Activated CD8-positive, alpha-beta memory T cell treated with anti-CD3 and anti-CD28 coated beads, Interleukin-2, amount 10 ng/mL, durations not matched to agents 7 days and 5 days (primary cell): ENCODE measurements around the gene DNAH6. TPM values are rescaled to one million over a fixed set of nuclear protein-coding genes. Genes with fewer than 3 reads are reported as not detected.
"Not testable (repeated sequence)": the region's sequence is repeated elsewhere in the genome, so short reads cannot be mapped to it uniquely, and the experiment has no call there.

ENCODE experiments used
- ATAC-seq: fragments of 150-1000 bp; cut with Tn5 transposase; one replicate; pipeline ENCODE4 v1.10.0; 2021; ENCODE audit warnings: moderate library complexity
- CTCF ChIA-PET: fragments of 350-600 bp; sonication (Branson Sonifier 250); formaldehyde crosslinking; loops from one replicate; lab custom pipeline; 2021; ENCODE audit warnings: antibody characterized with exemption; lab: Charles Lee
- DNase-seq: peaks from one replicate; pipeline ENCODE4 v3.0.0-alpha.2; 2020
- H3K27ac Mint-ChIP-seq: one replicate; pipeline ENCODE4 v1.8.0; 2021; ENCODE audit warnings: mild to moderate bottlenecking, mixed read lengths
- H3K27me3 Mint-ChIP-seq: one replicate; pipeline ENCODE4 v1.8.0; 2021; ENCODE audit warnings: mixed read lengths
- H3K36me3 Mint-ChIP-seq: one replicate; pipeline ENCODE4 v1.8.0; 2021; ENCODE audit warnings: mild to moderate bottlenecking, mixed read lengths
- H3K4me1 Mint-ChIP-seq: one replicate; pipeline ENCODE4 v1.8.0; 2021; ENCODE audit warnings: mixed read lengths
- H3K4me3 Mint-ChIP-seq: one replicate; pipeline ENCODE4 v1.8.0; 2021; ENCODE audit warnings: mild to moderate bottlenecking, moderate library complexity, mixed read lengths
- H3K9me3 Mint-ChIP-seq: one replicate; pipeline ENCODE4 v1.8.0; 2022; ENCODE audit warnings: low read depth, mixed read lengths
- total RNA-seq, 2 experiments: library from RNA; stranded (reverse); gene quantifications; one replicate each; pipeline ENCODE4 v1.2.3, GENCODE V29; 2021

Gene DNAH6
- total RNA-seq, 2 experiments from 2014 or later, result 0.63 to 0.85 TPM

GRCh38 chr2:84491741-84492140, 24.6 kb upstream of the DNAH6 start:
- Mint-ChIP-seq H3K27ac (no peak overlapping the region), H3K9me3 (no peaks in the 10 kb centered on the region), H3K4me1 (peaks cover 5% of the 10 kb centered on the region), H3K36me3 (no peaks in the 10 kb centered on the region), H3K4me3 (no peak overlapping the region), H3K27me3 (no peaks in the 10 kb centered on the region)
- DNase-seq (no peak), ATAC-seq (no peak)
- CTCF ChIA-PET, result interaction anchor here (1.1 kb wide), 2 partner anchors 140 to 434 kb away, joined by 3 to 6 read pairs; no protein-coding TSS in a partner anchor

GRCh38 chr2:84492571-84492970, 23.7 kb upstream of the DNAH6 start:
- CTCF ChIA-PET, result interaction anchor here (1.1 to 1.3 kb wide), 3 partner anchors 139 to 433 kb away, joined by 3 to 6 read pairs (median 3); no protein-coding TSS in a partner anchor
- H3K36me3 Mint-ChIP-seq, result no peaks in the 10 kb centered on the region
- no peak for ATAC-seq

GRCh38 chr2:84493514-84493913, 22.8 kb upstream of the DNAH6 start:
- DNase-seq (no peak), ATAC-seq (no peak)
- Mint-ChIP-seq H3K36me3 (no peaks in the 10 kb centered on the region), H3K27ac (no peak overlapping the region), H3K27me3 (no peaks in the 10 kb centered on the region), H3K9me3 (no peaks in the 10 kb centered on the region), H3K4me3 (no peak overlapping the region), H3K4me1 (peaks cover 5% of the 10 kb centered on the region)
- CTCF ChIA-PET, result interaction anchor here (0.8 to 1.5 kb wide), 4 partner anchors 174 to 432 kb away, joined by 3 to 4 read pairs (median 3); no protein-coding TSS in a partner anchor

More at GRCh38 chr2:84492571-84492970, 23.7 kb upstream of the DNAH6 start:
- no peak for DNase-seq
- Mint-ChIP-seq H3K9me3 (no peaks in the 10 kb centered on the region), H3K4me3 (no peak overlapping the region), H3K27ac (no peak overlapping the region), H3K27me3 (no peaks in the 10 kb centered on the region), H3K4me1 (peaks cover 5% of the 10 kb centered on the region)

- CTCF ChIA-PET, result interaction anchor here (1.0 to 1.5 kb wide), 3 partner anchors 371 to 432 kb away, joined by 3 to 4 read pairs (median 3); no protein-coding TSS in a partner anchor
- Mint-ChIP-seq H3K27me3 (no peaks in the 10 kb centered on the region), H3K4me3 (no peak overlapping the region), H3K4me1 (peaks cover 5% of the 10 kb centered on the region), H3K27ac (no peak overlapping the region), H3K36me3 (no peaks in the 10 kb centered on the region), H3K9me3 (no peaks in the 10 kb centered on the region)
- DNase-seq (no peak), ATAC-seq (no peak)
Observed at GRCh38 chr2:84494070-84494469, 22.2 kb upstream of the DNAH6 start.

GRCh38 chr2:84495539-84496146, 20.7 kb upstream of the DNAH6 start:
- H3K27ac Mint-ChIP-seq, result no peak overlapping the region
- H3K27me3 Mint-ChIP-seq, result no peaks in the 10 kb centered on the region
- no peak overlapping the region for H3K4me3 Mint-ChIP-seq
- H3K4me1 Mint-ChIP-seq, result peaks cover 5% of the 10 kb centered on the region
- peak; percentile 92 for ATAC-seq
- DNase-seq, result no peak
- no peaks in the 10 kb centered on the region for H3K9me3 Mint-ChIP-seq
- no peaks in the 10 kb centered on the region for H3K36me3 Mint-ChIP-seq
- CTCF ChIA-PET, result no interaction called here

GRCh38 chr2:84496386-84496785, 19.9 kb upstream of the DNAH6 start:
- no peaks in the 10 kb centered on the region for H3K36me3 Mint-ChIP-seq
- no peaks in the 10 kb centered on the region for H3K9me3 Mint-ChIP-seq
- H3K4me1 Mint-ChIP-seq, result peaks cover 5% of the 10 kb centered on the region
- no peaks in the 10 kb centered on the region for H3K27me3 Mint-ChIP-seq
- CTCF ChIA-PET, result no interaction called here
- DNase-seq (no peak), ATAC-seq (no peak)
- no peak overlapping the region for H3K27ac Mint-ChIP-seq
- H3K4me3 Mint-ChIP-seq, result no peak overlapping the region

- Mint-ChIP-seq H3K4me3 (no peak overlapping the region), H3K9me3 (no peaks in the 10 kb centered on the region), H3K27ac (no peak overlapping the region), H3K4me1 (peaks cover 5% of the 10 kb centered on the region), H3K36me3 (no peaks in the 10 kb centered on the region), H3K27me3 (no peaks in the 10 kb centered on the region)
- CTCF ChIA-PET, result interaction anchor here (0.9 to 2.2 kb wide), 5 partner anchors 8 to 429 kb away, joined by 3 to 13 read pairs (median 3); no protein-coding TSS in a partner anchor
- no peak for ATAC-seq
- no peak for DNase-seq
Observed at GRCh38 chr2:84497285-84497684, 19.0 kb upstream of the DNAH6 start.

GRCh38 chr2:84498150-84498799, 18.0 kb upstream of the DNAH6 start:
- CTCF ChIA-PET, result interaction anchor here (0.9 to 2.2 kb wide), 4 partner anchors 9 to 428 kb away, joined by 3 to 13 read pairs (median 4); no protein-coding TSS in a partner anchor
- Mint-ChIP-seq H3K36me3 (no peaks in the 10 kb centered on the region), H3K9me3 (no peaks in the 10 kb centered on the region), H3K4me3 (no peak overlapping the region), H3K27me3 (no peaks in the 10 kb centered on the region), H3K27ac (no peak overlapping the region), H3K4me1 (peaks cover 5% of the 10 kb centered on the region)
- DNase-seq (no peak), ATAC-seq (no peak)

- H3K36me3 Mint-ChIP-seq, ATAC-seq, H3K4me3 Mint-ChIP-seq, H3K27me3 Mint-ChIP-seq, CTCF ChIA-PET, H3K9me3 Mint-ChIP-seq, H3K27ac Mint-ChIP-seq, H3K4me1 Mint-ChIP-seq: not testable (repeated sequence)
- peak; percentile 50 for DNase-seq
Observed at GRCh38 chr2:84511024-84511423, 5.3 kb upstream of the DNAH6 start.

GRCh38 chr2:84515788-84516187, 510 bp upstream of the DNAH6 start:
- peak overlapping the region; percentile 39 for H3K27ac Mint-ChIP-seq
- no peak for DNase-seq
- H3K36me3 Mint-ChIP-seq, result no peaks in the 10 kb centered on the region
- peaks cover 21% of the 10 kb centered on the region for H3K4me1 Mint-ChIP-seq
- H3K4me3 Mint-ChIP-seq, result peak overlapping the region; percentile 71
- CTCF ChIA-PET, result interaction anchor here (0.7 to 1.6 kb wide), 3 partner anchors 15 to 365 kb away, joined by 3 to 4 read pairs (median 3); partner anchors contain the start of gene TRABD2A
- H3K27me3 Mint-ChIP-seq, result peaks cover 23% of the 10 kb centered on the region
- H3K9me3 Mint-ChIP-seq, result peaks cover 5% of the 10 kb centered on the region
- no peak for ATAC-seq

- CTCF ChIA-PET, result no interaction called here
- DNase-seq (no peak), ATAC-seq (no peak)
- no peak overlapping the region for H3K4me3 Mint-ChIP-seq
- H3K27me3 Mint-ChIP-seq, result peaks cover 32% of the 10 kb centered on the region
- peaks cover 5% of the 10 kb centered on the region for H3K36me3 Mint-ChIP-seq
- H3K9me3 Mint-ChIP-seq, result peaks cover 7% of the 10 kb centered on the region
- peaks cover 18% of the 10 kb centered on the region for H3K4me1 Mint-ChIP-seq
- H3K27ac Mint-ChIP-seq, result no peak overlapping the region
Observed at GRCh38 chr2:84519332-84519957, 3.1 kb downstream of the DNAH6 start.

- DNase-seq (no peak), ATAC-seq (no peak)
- CTCF ChIA-PET, result interaction anchor here (1.1 to 1.3 kb wide), 2 partner anchors 338 to 399 kb away, joined by 3 to 4 read pairs; no protein-coding TSS in a partner anchor
- Mint-ChIP-seq H3K4me3 (no peak overlapping the region), H3K27me3 (peaks cover 6% of the 10 kb centered on the region), H3K9me3 (peaks cover 5% of the 10 kb centered on the region), H3K36me3 (peaks cover 2% of the 10 kb centered on the region), H3K27ac (no peak overlapping the region), H3K4me1 (no peaks in the 10 kb centered on the region)
Observed at GRCh38 chr2:84526562-84526961, 10.3 kb downstream of the DNAH6 start.
